ENCODE measurements around the gene YTHDC2. TPM values are rescaled to one million over a fixed set of nuclear protein-coding genes. Genes with fewer than 3 reads are reported as not detected.
A peak's percentile ranks its signal among the peaks of the same experiment; 100 is the strongest.

YTHDC2 gene
- total RNA-seq, 1 donor from 2014 or later = 20.1 TPM

DNA sequence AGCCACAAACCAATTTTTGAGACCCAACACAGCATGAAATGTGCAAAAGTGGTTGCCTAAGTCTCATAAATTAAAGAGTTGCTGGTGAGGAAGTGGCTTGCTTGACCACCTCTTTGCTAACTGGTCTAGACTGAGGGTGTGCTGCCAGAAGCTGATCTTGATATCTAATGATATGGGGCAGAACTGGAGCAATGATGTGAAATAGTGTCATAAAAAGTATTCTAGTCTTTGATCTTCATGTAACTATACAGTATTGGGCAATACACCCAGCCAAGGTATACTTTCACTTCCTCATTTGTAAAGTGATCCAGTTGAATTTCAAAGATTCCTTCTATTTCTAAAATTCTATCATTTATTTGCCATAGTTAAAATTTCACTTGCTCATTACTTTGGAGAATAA lies 5.9 kb upstream of the YTHDC2 start:
- Mint-ChIP-seq H3K27ac (ENCODE audit: unreplicated experiment) (no peak overlapping the region), H3K4me3 (ENCODE audit: unreplicated experiment) (no peak overlapping the region), H3K36me3 (ENCODE audit: low read depth) (no peaks in the 10 kb centered on the region), H3K4me1 (ENCODE audit: low read depth) (peaks cover 19% of the 10 kb centered on the region), H3K9me3 (ENCODE audit: low read depth) (no peaks in the 10 kb centered on the region), H3K27me3 (ENCODE audit: low read depth) (no peaks in the 10 kb centered on the region)
- TF ChIP-seq, protein P1, sequence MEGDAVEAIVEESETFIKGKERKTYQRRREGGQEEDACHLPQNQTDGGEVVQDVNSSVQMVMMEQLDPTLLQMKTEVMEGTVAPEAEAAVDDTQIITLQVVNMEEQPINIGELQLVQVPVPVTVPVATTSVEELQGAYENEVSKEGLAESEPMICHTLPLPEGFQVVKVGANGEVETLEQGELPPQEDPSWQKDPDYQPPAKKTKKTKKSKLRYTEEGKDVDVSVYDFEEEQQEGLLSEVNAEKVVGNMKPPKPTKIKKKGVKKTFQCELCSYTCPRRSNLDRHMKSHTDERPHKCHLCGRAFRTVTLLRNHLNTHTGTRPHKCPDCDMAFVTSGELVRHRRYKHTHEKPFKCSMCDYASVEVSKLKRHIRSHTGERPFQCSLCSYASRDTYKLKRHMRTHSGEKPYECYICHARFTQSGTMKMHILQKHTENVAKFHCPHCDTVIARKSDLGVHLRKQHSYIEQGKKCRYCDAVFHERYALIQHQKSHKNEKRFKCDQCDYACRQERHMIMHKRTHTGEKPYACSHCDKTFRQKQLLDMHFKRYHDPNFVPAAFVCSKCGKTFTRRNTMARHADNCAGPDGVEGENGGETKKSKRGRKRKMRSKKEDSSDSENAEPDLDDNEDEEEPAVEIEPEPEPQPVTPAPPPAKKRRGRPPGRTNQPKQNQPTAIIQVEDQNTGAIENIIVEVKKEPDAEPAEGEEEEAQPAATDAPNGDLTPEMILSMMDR (IDR thresholded peaks at IDR 0.05) = no peak
- no peak for DNase-seq (ENCODE audit: low spot score)

- Mint-ChIP-seq H3K36me3 (ENCODE audit: low read depth) (no peaks in the 10 kb centered on the region), H3K4me3 (ENCODE audit: unreplicated experiment) (no peak overlapping the region), H3K27ac (ENCODE audit: unreplicated experiment) (peak overlapping the region; percentile 49), H3K9me3 (ENCODE audit: low read depth) (no peaks in the 10 kb centered on the region), H3K4me1 (ENCODE audit: low read depth) (peaks cover 22% of the 10 kb centered on the region), H3K27me3 (ENCODE audit: low read depth) (no peaks in the 10 kb centered on the region)
- no peak for DNase-seq (ENCODE audit: low spot score)
- TF ChIP-seq, protein P1 (IDR thresholded peaks at IDR 0.05) = no peak
Measured at GRCh38 chr5:113508756-113509155, 4.7 kb upstream of the YTHDC2 start.

DNA sequence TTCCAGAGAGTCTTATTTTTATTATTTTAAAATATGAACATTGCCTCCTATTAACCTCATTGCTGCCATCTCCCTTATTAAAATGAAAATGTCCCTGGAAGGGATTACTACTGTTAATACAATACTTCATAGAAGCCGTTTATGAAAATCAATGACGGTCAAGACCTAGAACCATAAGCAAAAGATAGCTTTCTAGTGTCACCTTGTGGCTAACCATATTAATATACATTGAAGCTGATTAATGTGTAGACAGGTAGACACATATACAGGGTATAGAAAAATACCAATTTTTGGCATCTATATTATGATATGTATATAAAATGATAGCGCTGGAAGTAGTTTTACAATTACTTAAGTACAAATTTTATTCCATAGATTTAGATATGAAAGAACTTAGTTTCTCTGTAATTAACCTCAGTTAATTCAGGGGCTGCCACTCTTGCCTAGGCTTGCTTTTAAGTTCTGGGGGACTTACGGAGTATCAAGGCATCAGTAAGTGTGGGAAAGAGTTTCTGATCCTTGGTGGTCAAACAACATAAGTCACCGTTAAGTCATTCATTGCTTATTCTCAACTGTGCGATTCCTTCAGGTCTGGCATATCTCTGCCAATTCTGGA lies 2.5 kb upstream of the YTHDC2 start:
- H3K27ac Mint-ChIP-seq (ENCODE audit: unreplicated experiment) = no peak overlapping the region
- H3K9me3 Mint-ChIP-seq (ENCODE audit: low read depth) = no peaks in the 10 kb centered on the region
- H3K27me3 Mint-ChIP-seq (ENCODE audit: low read depth) = no peaks in the 10 kb centered on the region
- no peaks in the 10 kb centered on the region for H3K36me3 Mint-ChIP-seq (ENCODE audit: low read depth)
- H3K4me1 Mint-ChIP-seq (ENCODE audit: low read depth) = peaks cover 39% of the 10 kb centered on the region
- DNase-seq (ENCODE audit: low spot score) = no peak
- H3K4me3 Mint-ChIP-seq (ENCODE audit: unreplicated experiment) = no peak overlapping the region
- TF ChIP-seq, protein P1 (IDR thresholded peaks at IDR 0.05) = peak; percentile 88

- Mint-ChIP-seq H3K27ac (ENCODE audit: unreplicated experiment) (no peak overlapping the region), H3K4me1 (ENCODE audit: low read depth) (peaks cover 46% of the 10 kb centered on the region), H3K36me3 (ENCODE audit: low read depth) (peaks cover 4% of the 10 kb centered on the region), H3K9me3 (ENCODE audit: low read depth) (no peaks in the 10 kb centered on the region), H3K4me3 (ENCODE audit: unreplicated experiment) (no peak overlapping the region), H3K27me3 (ENCODE audit: low read depth) (no peaks in the 10 kb centered on the region)
- TF ChIP-seq, protein P1 (IDR thresholded peaks at IDR 0.05) = no peak
- DNase-seq (ENCODE audit: low spot score) = no peak
Measured at GRCh38 chr5:113512341-113512740, 1.2 kb upstream of the YTHDC2 start.

- TF ChIP-seq, protein P1 (IDR thresholded peaks at IDR 0.05) = no peak
- H3K36me3 Mint-ChIP-seq (ENCODE audit: low read depth) = peaks cover 6% of the 10 kb centered on the region
- H3K4me3 Mint-ChIP-seq (ENCODE audit: unreplicated experiment) = peak overlapping the region; percentile 83
- H3K27ac Mint-ChIP-seq (ENCODE audit: unreplicated experiment) = peak overlapping the region; percentile 93
- no peak for DNase-seq (ENCODE audit: low spot score)
- no peaks in the 10 kb centered on the region for H3K27me3 Mint-ChIP-seq (ENCODE audit: low read depth)
- H3K9me3 Mint-ChIP-seq (ENCODE audit: low read depth) = no peaks in the 10 kb centered on the region
- H3K4me1 Mint-ChIP-seq (ENCODE audit: low read depth) = peaks cover 41% of the 10 kb centered on the region
Measured at GRCh38 chr5:113514289-113514635, 768 bp downstream of the YTHDC2 start.
